ENCODE results near the gene PFDN1. TPM values are rescaled to one million over a fixed set of nuclear protein-coding genes. Genes with fewer than 3 reads are reported as not detected.

Gene PFDN1
- total RNA-seq, 3 donors from 2014 or later (not counting 1 experiment from before 2014, with no cell fraction given), result 28.0 to 39.1 (median 37.6) TPM

DNA sequence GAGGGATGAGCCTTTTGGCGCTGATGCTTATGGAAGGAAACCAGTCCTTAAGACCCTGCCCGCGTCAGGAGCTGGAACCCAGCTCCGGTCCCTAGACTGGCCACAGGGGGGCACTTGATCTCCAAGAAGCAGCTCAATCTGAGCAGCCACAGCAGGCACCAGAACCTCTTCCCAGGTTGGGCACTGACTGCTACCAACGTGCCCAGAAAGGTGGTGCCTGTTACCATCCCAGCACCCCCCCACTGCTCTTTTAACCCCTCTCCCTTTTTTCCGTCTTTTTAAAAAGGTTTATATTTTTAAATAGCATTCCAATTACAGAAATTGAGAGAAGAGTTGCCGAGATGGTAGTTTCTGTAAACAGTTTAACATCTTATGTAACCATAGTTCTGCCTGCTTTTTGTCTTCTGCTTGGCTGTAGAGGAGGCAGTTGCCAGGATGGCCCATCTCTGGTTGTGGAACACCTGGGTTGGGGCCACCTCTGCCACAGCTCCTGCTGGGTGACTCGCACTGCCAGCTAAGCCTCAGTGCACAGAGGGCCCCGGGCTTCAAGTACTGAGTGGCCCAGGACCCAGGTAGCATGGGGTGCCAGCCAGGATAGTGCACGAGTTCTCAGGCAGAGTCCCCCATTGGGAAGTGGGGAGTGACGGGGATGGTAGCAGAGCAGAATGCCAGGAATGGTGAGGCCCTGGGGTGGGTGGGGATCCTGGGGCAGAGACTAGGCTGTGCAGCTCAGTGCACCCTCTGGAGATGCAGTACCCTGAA is 62.8 kb downstream of the PFDN1 start:
- no peaks in the 10 kb centered on the region for H3K4me1 ChIP-seq (ENCODE audit: control insufficient read depth, insufficient read depth, low read length)

DNA sequence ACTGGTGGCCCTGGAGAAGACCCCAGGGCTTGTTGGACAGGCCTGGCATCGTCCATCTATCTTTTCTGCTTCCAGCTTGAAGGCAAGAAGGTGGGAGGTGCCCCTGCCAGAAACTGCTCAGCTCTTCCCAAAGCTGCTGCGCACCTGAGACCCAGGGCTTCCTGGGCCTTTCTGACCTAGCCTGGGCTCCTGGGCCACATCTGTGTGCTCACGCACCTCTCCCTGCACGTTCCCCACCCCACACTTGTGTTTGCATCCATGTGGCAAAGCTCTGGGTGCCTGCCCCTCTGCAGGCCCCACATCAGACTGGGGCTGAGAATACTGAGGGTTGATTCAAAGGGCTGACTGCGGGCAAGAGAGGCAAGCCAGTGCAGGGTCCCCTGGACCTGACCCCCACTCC is 63.4 kb downstream of the PFDN1 start:
- TF ChIP-seq, protein P1, sequence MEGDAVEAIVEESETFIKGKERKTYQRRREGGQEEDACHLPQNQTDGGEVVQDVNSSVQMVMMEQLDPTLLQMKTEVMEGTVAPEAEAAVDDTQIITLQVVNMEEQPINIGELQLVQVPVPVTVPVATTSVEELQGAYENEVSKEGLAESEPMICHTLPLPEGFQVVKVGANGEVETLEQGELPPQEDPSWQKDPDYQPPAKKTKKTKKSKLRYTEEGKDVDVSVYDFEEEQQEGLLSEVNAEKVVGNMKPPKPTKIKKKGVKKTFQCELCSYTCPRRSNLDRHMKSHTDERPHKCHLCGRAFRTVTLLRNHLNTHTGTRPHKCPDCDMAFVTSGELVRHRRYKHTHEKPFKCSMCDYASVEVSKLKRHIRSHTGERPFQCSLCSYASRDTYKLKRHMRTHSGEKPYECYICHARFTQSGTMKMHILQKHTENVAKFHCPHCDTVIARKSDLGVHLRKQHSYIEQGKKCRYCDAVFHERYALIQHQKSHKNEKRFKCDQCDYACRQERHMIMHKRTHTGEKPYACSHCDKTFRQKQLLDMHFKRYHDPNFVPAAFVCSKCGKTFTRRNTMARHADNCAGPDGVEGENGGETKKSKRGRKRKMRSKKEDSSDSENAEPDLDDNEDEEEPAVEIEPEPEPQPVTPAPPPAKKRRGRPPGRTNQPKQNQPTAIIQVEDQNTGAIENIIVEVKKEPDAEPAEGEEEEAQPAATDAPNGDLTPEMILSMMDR (IDR thresholded peaks at IDR 0.05), result no peak
- no peaks in the 10 kb centered on the region for H3K4me1 ChIP-seq (ENCODE audit: control insufficient read depth, insufficient read depth, low read length)
- ATAC-seq, result no peak

More for the DNA sequence above, 62.8 kb downstream of the PFDN1 start:
- no peaks in the 10 kb centered on the region for H3K27me3 ChIP-seq (ENCODE audit: control insufficient read depth, insufficient read depth, low read length)
- H3K9me3 Mint-ChIP-seq, result no peaks in the 10 kb centered on the region
- TF ChIP-seq, protein P1 (IDR thresholded peaks at IDR 0.05), result peak; percentile 29
- H3K9me3 ChIP-seq (ENCODE audit: control insufficient read depth, insufficient read depth, low read length), result no peaks in the 10 kb centered on the region
- no peaks in the 10 kb centered on the region for H3K36me3 ChIP-seq (ENCODE audit: control insufficient read depth, insufficient read depth, low read length)
- peak in 2 of 3 donors; percentile 50 to 66 for ATAC-seq
- no peaks in the 10 kb centered on the region for H3K36me3 Mint-ChIP-seq
- no peak overlapping the region for H3K27ac ChIP-seq (ENCODE audit: low read length)
- no peak overlapping the region for H3K27ac Mint-ChIP-seq
- no peak overlapping the region for H3K4me3 Mint-ChIP-seq
- no peaks in the 10 kb centered on the region for H3K27me3 Mint-ChIP-seq (ENCODE audit: low read depth in 2 of 2)
- WGBS (ENCODE audit: insufficient coverage), result 48% methylated on average over 10 of the region's 11 CpGs
- peak in 1 of 2 donors; percentile 68 for DNase-seq
- intact Hi-C loops (cut with micrococcal nuclease), result no loop called here
- peaks cover 7 to 8% of the 10 kb centered on the region in 2 donors for H3K4me1 Mint-ChIP-seq
- H3K4me3 ChIP-seq (ENCODE audit: low read length), result no peak overlapping the region

DNA sequence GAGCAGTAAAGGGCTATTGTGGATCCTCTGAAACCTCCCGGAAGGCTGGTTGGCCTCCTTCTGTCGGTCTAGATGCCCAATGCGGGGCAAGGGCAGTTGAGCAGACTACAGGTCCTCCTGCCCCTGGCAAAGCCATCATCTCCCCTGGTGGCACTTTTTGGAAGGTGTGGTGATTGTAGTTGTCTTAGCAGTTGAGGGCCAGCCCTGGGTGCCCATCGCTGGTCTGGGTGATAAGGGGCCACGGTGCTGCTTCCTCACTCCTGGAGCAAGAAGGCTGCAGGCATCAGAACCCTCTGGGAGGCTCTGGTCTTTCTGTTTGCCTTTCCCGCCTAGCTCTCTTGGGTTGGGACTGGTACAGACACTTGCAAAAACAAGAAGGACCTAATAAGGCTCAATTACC is 64.1 kb downstream of the PFDN1 start:
- H3K4me3 Mint-ChIP-seq, result no peak overlapping the region
- 95% methylated on average over 6 of the region's 6 CpGs for WGBS (ENCODE audit: insufficient coverage)
- H3K4me1 ChIP-seq (ENCODE audit: control insufficient read depth, insufficient read depth, low read length), result no peaks in the 10 kb centered on the region
- intact Hi-C loops (cut with micrococcal nuclease), result no loop called here
- H3K27me3 ChIP-seq (ENCODE audit: control insufficient read depth, insufficient read depth, low read length), result no peaks in the 10 kb centered on the region
- H3K27me3 Mint-ChIP-seq (ENCODE audit: low read depth in 2 of 2), result no peaks in the 10 kb centered on the region
- H3K36me3 Mint-ChIP-seq, result no peaks in the 10 kb centered on the region
- no peak overlapping the region for H3K4me3 ChIP-seq (ENCODE audit: low read length)
- no peaks in the 10 kb centered on the region for H3K36me3 ChIP-seq (ENCODE audit: control insufficient read depth, insufficient read depth, low read length)
- no peak overlapping the region for H3K27ac Mint-ChIP-seq
- H3K4me1 Mint-ChIP-seq, result no peaks in the 10 kb centered on the region
- DNase-seq, result no peak
- no peaks in the 10 kb centered on the region for H3K9me3 ChIP-seq (ENCODE audit: control insufficient read depth, insufficient read depth, low read length)
- no peaks in the 10 kb centered on the region for H3K9me3 Mint-ChIP-seq
- H3K27ac ChIP-seq (ENCODE audit: low read length), result no peak overlapping the region
- TF ChIP-seq, protein P1 (IDR thresholded peaks at IDR 0.05), result no peak
- no peak for ATAC-seq

More for the DNA sequence above, 63.4 kb downstream of the PFDN1 start:
- Histone ChIP-seq H3K36me3 (ENCODE audit: control insufficient read depth, insufficient read depth, low read length) (no peaks in the 10 kb centered on the region), H3K27me3 (ENCODE audit: control insufficient read depth, insufficient read depth, low read length) (no peaks in the 10 kb centered on the region), H3K4me3 (ENCODE audit: low read length) (no peak overlapping the region), H3K9me3 (ENCODE audit: control insufficient read depth, insufficient read depth, low read length) (no peaks in the 10 kb centered on the region), H3K27ac (ENCODE audit: low read length) (no peak overlapping the region)
- 97% methylated on average over 5 of the region's 5 CpGs for WGBS (ENCODE audit: insufficient coverage)
- Mint-ChIP-seq H3K9me3 (no peaks in the 10 kb centered on the region), H3K4me3 (no peak overlapping the region), H3K36me3 (no peaks in the 10 kb centered on the region), H3K4me1 (peaks cover under 1 to 1% of the 10 kb centered on the region in 2 donors), H3K27me3 (ENCODE audit: low read depth in 2 of 2) (no peaks in the 10 kb centered on the region), H3K27ac (no peak overlapping the region)
- intact Hi-C loops (cut with micrococcal nuclease), result no loop called here
- no peak for DNase-seq
